ENCODE data around the gene FABP3. TPM values are rescaled to one million over a fixed set of nuclear protein-coding genes. Genes with fewer than 3 reads are reported as not detected.

FABP3 gene
- total RNA-seq, 1 experiment from 2014 or later, result 0.49 TPM

DNA sequence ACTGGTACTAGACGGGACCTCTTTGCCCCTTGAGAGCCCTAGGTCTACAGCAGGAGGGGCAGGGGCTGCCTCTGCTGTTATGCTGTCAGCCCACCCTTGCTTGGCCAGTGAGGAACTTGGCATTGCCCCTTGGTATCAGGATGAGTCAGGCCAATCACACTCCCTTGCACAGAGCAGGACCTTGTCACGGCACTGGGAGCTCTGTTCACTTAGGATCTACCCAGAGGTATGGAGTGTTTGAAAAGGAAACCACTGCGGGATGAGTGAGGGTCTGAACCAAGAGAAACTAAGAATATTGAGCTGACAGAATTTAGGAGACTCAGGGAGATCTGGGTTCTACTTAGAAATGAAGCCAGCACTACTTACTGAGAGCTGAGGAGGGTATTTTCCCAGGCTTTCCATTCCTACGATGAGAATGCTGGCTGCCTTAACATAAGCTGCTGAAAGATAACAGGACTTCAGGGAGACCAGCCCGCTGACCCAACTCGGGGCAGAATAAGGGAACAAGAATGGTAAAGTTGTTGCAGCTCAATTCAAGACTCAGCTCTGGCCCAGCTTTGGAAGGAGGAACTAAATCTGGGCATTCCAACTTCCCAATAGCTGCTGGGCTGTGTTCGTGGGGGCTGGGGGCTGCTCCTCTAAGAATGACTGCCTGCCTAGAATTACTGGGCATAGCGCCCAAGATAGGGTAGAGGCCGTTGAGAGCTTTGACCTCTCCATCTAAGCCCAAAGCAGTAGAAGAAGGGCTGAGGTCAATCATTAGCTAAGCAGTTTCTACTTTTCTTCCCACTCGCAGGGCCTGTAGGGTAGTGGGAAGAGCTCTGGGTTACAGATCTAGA is 1.5 kb downstream of the FABP3 start:
- CTCF ChIA-PET, result no interaction called here
- TF ChIP-seq, protein P1, sequence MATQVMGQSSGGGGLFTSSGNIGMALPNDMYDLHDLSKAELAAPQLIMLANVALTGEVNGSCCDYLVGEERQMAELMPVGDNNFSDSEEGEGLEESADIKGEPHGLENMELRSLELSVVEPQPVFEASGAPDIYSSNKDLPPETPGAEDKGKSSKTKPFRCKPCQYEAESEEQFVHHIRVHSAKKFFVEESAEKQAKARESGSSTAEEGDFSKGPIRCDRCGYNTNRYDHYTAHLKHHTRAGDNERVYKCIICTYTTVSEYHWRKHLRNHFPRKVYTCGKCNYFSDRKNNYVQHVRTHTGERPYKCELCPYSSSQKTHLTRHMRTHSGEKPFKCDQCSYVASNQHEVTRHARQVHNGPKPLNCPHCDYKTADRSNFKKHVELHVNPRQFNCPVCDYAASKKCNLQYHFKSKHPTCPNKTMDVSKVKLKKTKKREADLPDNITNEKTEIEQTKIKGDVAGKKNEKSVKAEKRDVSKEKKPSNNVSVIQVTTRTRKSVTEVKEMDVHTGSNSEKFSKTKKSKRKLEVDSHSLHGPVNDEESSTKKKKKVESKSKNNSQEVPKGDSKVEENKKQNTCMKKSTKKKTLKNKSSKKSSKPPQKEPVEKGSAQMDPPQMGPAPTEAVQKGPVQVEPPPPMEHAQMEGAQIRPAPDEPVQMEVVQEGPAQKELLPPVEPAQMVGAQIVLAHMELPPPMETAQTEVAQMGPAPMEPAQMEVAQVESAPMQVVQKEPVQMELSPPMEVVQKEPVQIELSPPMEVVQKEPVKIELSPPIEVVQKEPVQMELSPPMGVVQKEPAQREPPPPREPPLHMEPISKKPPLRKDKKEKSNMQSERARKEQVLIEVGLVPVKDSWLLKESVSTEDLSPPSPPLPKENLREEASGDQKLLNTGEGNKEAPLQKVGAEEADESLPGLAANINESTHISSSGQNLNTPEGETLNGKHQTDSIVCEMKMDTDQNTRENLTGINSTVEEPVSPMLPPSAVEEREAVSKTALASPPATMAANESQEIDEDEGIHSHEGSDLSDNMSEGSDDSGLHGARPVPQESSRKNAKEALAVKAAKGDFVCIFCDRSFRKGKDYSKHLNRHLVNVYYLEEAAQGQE (IDR thresholded peaks at IDR 0.05; ENCODE audit: insufficient read depth in 1 of 2, low read depth in 2 of 2, low read length in 1 of 2), result no peak
- TF ChIP-seq, protein P2, sequence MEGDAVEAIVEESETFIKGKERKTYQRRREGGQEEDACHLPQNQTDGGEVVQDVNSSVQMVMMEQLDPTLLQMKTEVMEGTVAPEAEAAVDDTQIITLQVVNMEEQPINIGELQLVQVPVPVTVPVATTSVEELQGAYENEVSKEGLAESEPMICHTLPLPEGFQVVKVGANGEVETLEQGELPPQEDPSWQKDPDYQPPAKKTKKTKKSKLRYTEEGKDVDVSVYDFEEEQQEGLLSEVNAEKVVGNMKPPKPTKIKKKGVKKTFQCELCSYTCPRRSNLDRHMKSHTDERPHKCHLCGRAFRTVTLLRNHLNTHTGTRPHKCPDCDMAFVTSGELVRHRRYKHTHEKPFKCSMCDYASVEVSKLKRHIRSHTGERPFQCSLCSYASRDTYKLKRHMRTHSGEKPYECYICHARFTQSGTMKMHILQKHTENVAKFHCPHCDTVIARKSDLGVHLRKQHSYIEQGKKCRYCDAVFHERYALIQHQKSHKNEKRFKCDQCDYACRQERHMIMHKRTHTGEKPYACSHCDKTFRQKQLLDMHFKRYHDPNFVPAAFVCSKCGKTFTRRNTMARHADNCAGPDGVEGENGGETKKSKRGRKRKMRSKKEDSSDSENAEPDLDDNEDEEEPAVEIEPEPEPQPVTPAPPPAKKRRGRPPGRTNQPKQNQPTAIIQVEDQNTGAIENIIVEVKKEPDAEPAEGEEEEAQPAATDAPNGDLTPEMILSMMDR (IDR thresholded peaks at IDR 0.05), result no peak
- TF ChIP-seq TCF7L2 (IDR thresholded peaks at IDR 0.05; ENCODE audit: low read depth, low read length), result no peak
- POLR2A ChIA-PET, result no interaction called here

DNA sequence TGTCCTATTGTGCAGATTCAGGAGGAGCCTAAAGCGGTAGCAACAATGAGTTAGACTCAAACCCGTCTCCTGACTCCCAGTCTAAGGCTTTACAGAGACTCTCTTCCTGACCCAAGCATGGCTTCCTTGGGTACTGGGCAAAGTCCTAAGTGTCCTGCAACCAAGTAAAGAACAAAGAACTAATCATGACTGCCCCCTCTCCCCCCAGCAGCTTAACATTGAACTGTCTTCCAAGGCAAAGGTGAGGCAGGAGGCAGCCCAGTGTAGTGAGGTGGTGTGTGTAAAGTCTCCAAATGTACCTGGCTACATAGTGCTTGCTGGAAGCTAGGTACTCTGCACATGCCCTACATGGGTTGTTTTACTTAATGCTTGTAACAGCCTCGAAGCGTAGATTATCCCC is 2.3 kb downstream of the FABP3 start:
- no peaks in the 10 kb centered on the region for H3K27me3 ChIP-seq (ENCODE audit: control insufficient read depth, insufficient read depth, low read length)
- no peaks in the 10 kb centered on the region for H3K4me1 ChIP-seq (ENCODE audit: control insufficient read depth, insufficient read depth, low read length)
- ATAC-seq (no peak), DNase-seq (ENCODE audit: low read depth, low spot score) (no peak)
- intact Hi-C loops (cut with micrococcal nuclease; ENCODE audit: unreplicated experiment) (no loop called here), in situ Hi-C loops (cut with HindIII; ENCODE audit: low pct_unique_long_range_greater_than_20kb, low sequenced_read_pairs) (no loop called here)
- no peaks in the 10 kb centered on the region for H3K36me3 ChIP-seq (ENCODE audit: control insufficient read depth, insufficient read depth, low read length)
- CTCF ChIA-PET, result no interaction called here
- H3K27ac ChIP-seq (ENCODE audit: low read length), result no peak overlapping the region
- POLR2A ChIA-PET, result no interaction called here
- no peak overlapping the region for H3K4me3 ChIP-seq (ENCODE audit: low read depth in 2 of 2, low read length in 2 of 2)
- no peaks in the 10 kb centered on the region for H3K9me3 ChIP-seq (ENCODE audit: control insufficient read depth, insufficient read depth, low read depth, low read length)
- no peak for TF ChIP-seq TCF7L2 (IDR thresholded peaks at IDR 0.05; ENCODE audit: low read depth, low read length)
- TF ChIP-seq, protein P2 (IDR thresholded peaks at IDR 0.05), result no peak
- no TSS peak for BruUV-seq (replicated peaks)

More for the DNA sequence above, 1.5 kb downstream of the FABP3 start:
- Histone ChIP-seq H3K4me3 (ENCODE audit: low read depth in 2 of 2, low read length in 2 of 2) (no peak overlapping the region), H3K27ac (ENCODE audit: low read length) (no peak overlapping the region), H3K4me1 (ENCODE audit: control insufficient read depth, insufficient read depth, low read length) (no peaks in the 10 kb centered on the region), H3K36me3 (ENCODE audit: control insufficient read depth, insufficient read depth, low read length) (no peaks in the 10 kb centered on the region), H3K9me3 (ENCODE audit: control insufficient read depth, insufficient read depth, low read depth, low read length) (no peaks in the 10 kb centered on the region), H3K27me3 (ENCODE audit: control insufficient read depth, insufficient read depth, low read length) (no peaks in the 10 kb centered on the region)
- in situ Hi-C loops (cut with HindIII; ENCODE audit: low pct_unique_long_range_greater_than_20kb, low sequenced_read_pairs), result no loop called here
- no peak for DNase-seq (ENCODE audit: low read depth, low spot score)
- intact Hi-C loops (cut with micrococcal nuclease; ENCODE audit: unreplicated experiment), result no loop called here
- no peak for ATAC-seq
- BruUV-seq (replicated peaks), result no TSS peak
